K562 (cell line): ENCODE data around the gene MET. TPM values are rescaled to one million over a fixed set of nuclear protein-coding genes. Genes with fewer than 3 reads are reported as not detected.

Experiments used
- ATAC-seq: fragments of 200-7000 bp; cut with Tn5 transposase; 3 replicates; pipeline ENCODE4 v1.9.1; 2020; ENCODE audit warnings: moderate library complexity
- BruUV-seq: library from RNA; stranded (reverse); fragments of 400-500 nt; replicated peaks from 2 replicates; lab custom pipeline; 2021; lab: Mats Ljungman, UMichigan
- CTCF ChIA-PET: fragments of 300-600 bp; formaldehyde crosslinking; extraction: SDS; loops from one replicate; lab custom pipeline; 2021; ENCODE audit warnings: low intra/inter-chr PET ratio; lab: Yijun Ruan, JAX
- POLR2A ChIA-PET: fragments of 300-600, 350-650 bp; sonication (Branson Sonifier 250); formaldehyde crosslinking; extraction: SDS; loops from one replicate; lab custom pipeline; 2021; ENCODE audit warnings: antibody characterized with exemption, inconsistent platforms; lab: Yijun Ruan, JAX
- DNase-seq, 4 experiments: peaks; one replicate each; pipeline versions ENCODE4 v3.0.0 to v3.0.0-alpha.2; 2011 to 2018; ENCODE audit warnings: low spot score in 3 of 4, mixed read lengths in 3 of 4; ENCODE audit errors: extremely low read depth in 1 of 4
- FAIRE-seq: peaks from 2 replicates; lab custom pipeline; 2011; peaks lifted over from hg19 to GRCh38; lab: Jason Lieb, UNC
- H2AFZ ChIP-seq: 2 replicates; pipeline ENCODE4 v1.6.0; 2011; ENCODE audit warnings: low read depth, low read length, control low read depth, inconsistent platforms
- H3K27ac ChIP-seq: fragments of 200-600 bp; 3 replicates; pipeline ENCODE4 v1.8.0; 2011; ENCODE audit warnings: low read depth, mild to moderate bottlenecking, control low read depth, inconsistent platforms, low read length, moderate library complexity, mixed read lengths; ENCODE audit errors: extremely low read depth
- H3K27me3 ChIP-seq, 2 experiments: fragments of 300-600 bp in 1 of 2; 2 replicates in 1 of 2; 3 replicates in 1 of 2; pipeline versions ENCODE4 v1.6.0 to v1.8.0; 2011; ENCODE audit warnings: inconsistent platforms in 2 of 2, low read length in 2 of 2, mild to moderate bottlenecking in 1 of 2, mixed read lengths in 1 of 2, moderate library complexity in 1 of 2; ENCODE audit not compliant: control insufficient read depth in 2 of 2, insufficient read depth in 2 of 2
- H3K36me3 ChIP-seq: fragments of 300-600 bp; 3 replicates; pipeline ENCODE4 v1.8.0; 2011; ENCODE audit warnings: mild to moderate bottlenecking, low read length, inconsistent platforms; ENCODE audit not compliant: control insufficient read depth, insufficient read depth
- H3K4me1 ChIP-seq, 2 experiments: fragments of 200-600 bp in 1 of 2; replicated peaks in 1 of 2; 2 replicates in 1 of 2; 3 replicates in 1 of 2; pipeline versions ENCODE4 v1.5.1 to v1.8.0; 2011; ENCODE audit warnings: inconsistent platforms in 2 of 2, low read length in 2 of 2, mild to moderate bottlenecking in 1 of 2, mixed read lengths in 1 of 2, moderate library complexity in 1 of 2; ENCODE audit not compliant: control insufficient read depth in 2 of 2, insufficient read depth in 2 of 2
- H3K4me2 ChIP-seq: 2 replicates; pipeline ENCODE4 v1.6.1; 2011; ENCODE audit warnings: low read length, control low read depth, inconsistent platforms, mixed read lengths; ENCODE audit not compliant: insufficient read depth
- H3K4me3 ChIP-seq: fragments of 200-600 bp; sonication (generic), shearing (Covaris generic); 2 replicates; pipeline ENCODE4 v1.5.1; 2016; ENCODE audit warnings: control low read depth, inconsistent platforms
- H3K79me2 ChIP-seq: fragments of 200-600 bp; 3 replicates; pipeline ENCODE4 v1.8.0; 2011; ENCODE audit warnings: low read length, inconsistent platforms; ENCODE audit not compliant: control insufficient read depth, insufficient read depth
- H3K9ac ChIP-seq, 2 experiments: 2 replicates each; pipeline versions ENCODE4 v1.6.0 to v1.6.1; 2011; ENCODE audit warnings: low read depth in 2 of 2, low read length in 2 of 2, control low read depth in 1 of 2, inconsistent platforms in 1 of 2, mild to moderate bottlenecking in 1 of 2, mixed read lengths in 1 of 2; ENCODE audit not compliant: insufficient read depth in 1 of 2
- H3K9me1 ChIP-seq: one replicate; pipeline ENCODE4 v1.6.0; 2011; ENCODE audit warnings: inconsistent platforms, mild to moderate bottlenecking, low read length, moderate library complexity; ENCODE audit not compliant: control insufficient read depth, insufficient read depth
- H3K9me3 ChIP-seq: replicated peaks from 2 replicates; pipeline ENCODE4 v1.5.1; 2011; ENCODE audit warnings: low read depth, low read length, inconsistent platforms; ENCODE audit not compliant: control insufficient read depth, insufficient read depth
- H4K20me1 ChIP-seq: replicated peaks from 2 replicates; pipeline ENCODE4 v1.6.1; 2011; ENCODE audit warnings: low read length, inconsistent platforms, mixed read lengths; ENCODE audit not compliant: control insufficient read depth, insufficient read depth
- CEBPB ChIP-seq: fragments of 450-650 bp; IDR thresholded peaks from 2 replicates; pipeline ENCODE4 v1.6.1; 2016; ENCODE audit warnings: missing genetic modification characterization, missing compliant biosample characterization
- CEBPG ChIP-seq, 3 experiments: fragments of 200-800 bp in 1 of 3; sonication (Bioruptor generic) in 1 of 3; sonication (generic) in 1 of 3; formaldehyde crosslinking in 1 of 3; IDR thresholded peaks in 2 of 3; conservative IDR thresholded peaks in 1 of 3; 2 replicates each; pipeline versions ENCODE4 v1.6.1 to v1.8.0; 2016 to 2022; ENCODE audit warnings: missing compliant biosample characterization in 2 of 3, missing genetic modification characterization in 2 of 3, mild to moderate bottlenecking in 1 of 3, missing genetic modification reagents in 1 of 3
- RBM22 ChIP-seq: fragments of 200-400 bp; formaldehyde crosslinking; IDR thresholded peaks from 2 replicates; pipeline ENCODE4 v1.6.1; 2018; ENCODE audit warnings: low read length, low read depth; ENCODE audit not compliant: poor library complexity, severe bottlenecking
- TAL1 ChIP-seq: fragments of 450-650 bp; IDR thresholded peaks from 2 replicates; pipeline ENCODE4 v1.6.1; 2016; ENCODE audit warnings: mild to moderate bottlenecking
- ZBTB40 ChIP-seq, 2 experiments: fragments of 450-650 bp in 1 of 2; sonication (generic) in 1 of 2; formaldehyde crosslinking in 1 of 2; IDR thresholded peaks; 2 replicates each; pipeline versions ENCODE4 v1.7.1 to v1.9.0; 2016 to 2022; ENCODE audit warnings: inconsistent platforms in 1 of 2, mild to moderate bottlenecking in 1 of 2, missing genetic modification reagents in 1 of 2
- ZNF561 ChIP-seq: fragments of 450-650 bp; formaldehyde crosslinking; conservative IDR thresholded peaks from 2 replicates; pipeline ENCODE4 v1.4.0; 2020; ENCODE audit warnings: mild to moderate bottlenecking, moderate library complexity
- whole genome bisulfite sequencing: fragments of 100-300 bp; shearing (Covaris generic); methylation state at CpG from one replicate; pipeline ENCODE4 v1.1.6; 2016; ENCODE audit warnings: low coverage, mixed read lengths; ENCODE audit not compliant: insufficient coverage; ENCODE audit errors: missing lambda C conversion rate; 5-methylcytosine and 5-hydroxymethylcytosine counted together
- in situ Hi-C: fragments of 300-500 bp; cut with MboI; formaldehyde crosslinking; loops from 4 replicates; pipeline ENCODE4 v1.15.0; 2018; ENCODE audit warnings: inconsistent platforms, mixed read lengths
- intact Hi-C: fragments of 100-400 bp; cut with micrococcal nuclease; formaldehyde crosslinking; loops from 2 replicates; pipeline ENCODE4 v1.14.2; 2022
- polyA plus RNA-seq, 8 experiments: library from polyadenylated mRNA; depleted of rRNA in 4 of 8; stranded (reverse) in 5 of 8; unstranded in 3 of 8; fragments of >200 nt; fragmentation: Nextera tagmentation in 2 of 8; fragmentation: Illumina TruSeq in 1 of 8; extraction: Ambion mirVana in 2 of 8; extraction: Trizol in 1 of 8; gene quantifications; 2 replicates each; pipeline versions ENCODE4 v1.2.1 to v1.2.3, GENCODE V29; 2011 to 2014; ENCODE audit warnings: inconsistent platforms in 1 of 8, missing spikeins in 1 of 8
- total RNA-seq, 7 experiments: library from RNA; depleted of rRNA in 6 of 7; stranded (reverse); fragments of >200 nt in 6 of 7; fragmentation: Illumina TruSeq in 2 of 7; extraction: Trizol in 2 of 7; gene quantifications; 2 replicates each; pipeline versions ENCODE4 v1.2.1 to v1.2.3, GENCODE V29; 2011 to 2021; ENCODE audit warnings: low replicate concordance in 1 of 7

Gene MET
- total and polyA plus RNA-seq, 9 of the 15 experiments (the other 6 are each of a cell fraction or from before 2014, with no cell fraction given): 0.84 to 2.4 (median 1.1) TPM

- POLR2A ChIA-PET: interaction anchor here (0.6 kb wide), 1 partner anchor 169 kb away, joined by 4 read pairs; no protein-coding TSS in a partner anchor
- H3K4me2 ChIP-seq: no peak overlapping the region
- CTCF ChIA-PET: no interaction called here
- intact Hi-C loops (no loop called here), in situ Hi-C loops (no loop called here)
- peak; percentile 72 for TF ChIP-seq CEBPB (tag)
- no peak for TF ChIP-seq CEBPG (CRISPR knock-in tag; IDR thresholded peaks at IDR 0.05)
- peak; percentile 32 to 80; a peak in 2 of 4 replicates for TF ChIP-seq CEBPG (tag; conservative IDR thresholded peaks at IDR 0.05 in 1 of 2, IDR thresholded peaks at IDR 0.05 in 1 of 2)
- TF ChIP-seq RBM22: no peak
- H3K4me1 ChIP-seq: no peaks in the 10 kb centered on the region
- WGBS: 0% methylated on average over 3 of the region's 3 CpGs
- no peaks in the 10 kb centered on the region for H3K9me3 ChIP-seq
- no peak for ATAC-seq
- no peak for DNase-seq
- no peak for FAIRE-seq
- no peaks in the 10 kb centered on the region for H3K9me1 ChIP-seq
- peaks cover 15 to 18% of the 10 kb centered on the region in 2 experiments; a peak in 4 of 5 replicates for H3K27me3 ChIP-seq
- H3K4me3 ChIP-seq: no peak overlapping the region
- H3K36me3 ChIP-seq: no peaks in the 10 kb centered on the region
- H3K79me2 ChIP-seq: no peaks in the 10 kb centered on the region
- no peaks in the 10 kb centered on the region for H4K20me1 ChIP-seq
- BruUV-seq: no TSS peak
- H3K9ac ChIP-seq: no peak overlapping the region
- H3K27ac ChIP-seq: no peak overlapping the region
- no peak overlapping the region for H2AFZ ChIP-seq
These were observed 118.0 kb downstream of the MET start for GRCh38 chr7:116790025-116790424.

- WGBS: 3% methylated on average over 4 of the region's 4 CpGs
- ChIA-PET CTCF (no interaction called here), POLR2A (no interaction called here)
- Histone ChIP-seq H3K27ac (no peak overlapping the region), H3K9me1 (no peaks in the 10 kb centered on the region), H3K9ac (no peak overlapping the region), H3K4me3 (no peak overlapping the region), H3K9me3 (no peaks in the 10 kb centered on the region), H3K4me2 (no peak overlapping the region), H2AFZ (no peak overlapping the region), H3K36me3 (no peaks in the 10 kb centered on the region), H3K4me1 (no peaks in the 10 kb centered on the region), H3K27me3 (peaks cover 24 to 29% of the 10 kb centered on the region in 2 experiments), H3K79me2 (no peaks in the 10 kb centered on the region), H4K20me1 (no peaks in the 10 kb centered on the region)
- DNase-seq: no peak
- in situ Hi-C loops (no loop called here), intact Hi-C loops (no loop called here)
- FAIRE-seq: no peak
- ATAC-seq: no peak
- BruUV-seq: no TSS peak
- no peak for TF ChIP-seq TAL1
- TF ChIP-seq ZBTB40 (IDR thresholded peaks at IDR 0.05): no peak
- no peak for TF ChIP-seq ZBTB40 (CRISPR knock-in tag; IDR thresholded peaks at IDR 0.05)
- TF ChIP-seq ZNF561: no peak
These were observed 120.8 kb downstream of the MET start for GRCh38 chr7:116792813-116793212.
